GM12874 (cell line): ENCODE measurements around the gene ZFP36L1.
A peak's percentile ranks its signal among the peaks of the same experiment; 100 is the strongest.

Source experiments
- CTCF ChIP-seq: IDR thresholded peaks from 2 replicates; pipeline ENCODE4 v1.5.1; 2011; ENCODE audit warnings: low read depth, mild to moderate bottlenecking, control low read depth, low read length, moderate library complexity; ENCODE audit not compliant: insufficient read depth

Gene ZFP36L1

GRCh38 chr14:68825729-68826128 lies 32.9 kb upstream of the ZFP36L1 start:
- no peak for TF ChIP-seq CTCF

GRCh38 chr14:68824517-68825347 lies 31.9 kb upstream of the ZFP36L1 start:
- TF ChIP-seq CTCF: peak; percentile 95

GRCh38 chr14:68824207-68824516 lies 31.3 kb upstream of the ZFP36L1 start:
- no peak for TF ChIP-seq CTCF

GRCh38 chr14:68823434-68824206 lies 30.8 kb upstream of the ZFP36L1 start:
- no peak for TF ChIP-seq CTCF

- no peak for TF ChIP-seq CTCF
Observed at GRCh38 chr14:68822926-68823325, 30.1 kb upstream of the ZFP36L1 start.

- TF ChIP-seq CTCF: no peak
Observed at GRCh38 chr14:68822132-68822651, 29.3 kb upstream of the ZFP36L1 start.

GRCh38 chr14:68820999-68821683 lies 28.3 kb upstream of the ZFP36L1 start:
- no peak for TF ChIP-seq CTCF
